ENCODE results near the gene TMEM74B. TPM values are rescaled to one million over a fixed set of nuclear protein-coding genes. Genes with fewer than 3 reads are reported as not detected.

The TMEM74B gene
- total and polyA plus RNA-seq, 2 of the 8 experiments (the other 6 are each of a cell fraction or from before 2014, with no cell fraction given) = 4.0 to 6.4 TPM

GRCh38 chr20:1195226-1195625 lies 10.4 kb upstream of the TMEM74B start:
- Histone ChIP-seq H2BK5ac (ENCODE audit: low read depth, low read length) (no peak overlapping the region), H3K4me3 (ENCODE audit: extremely low read depth in 1 of 4, insufficient read depth in 2 of 4, low read depth in 3 of 4, low read length in 4 of 4) (no peak overlapping the region), H3K4me1 (replicated peaks in 1 of 4; ENCODE audit: control insufficient read depth in 3 of 4, insufficient read depth in 4 of 4, low read length in 3 of 4) (no peaks in the 10 kb centered on the region), H4K20me1 (replicated peaks in 1 of 2; ENCODE audit: control insufficient read depth in 1 of 2, insufficient read depth in 2 of 2, low read length in 2 of 2) (no peaks in the 10 kb centered on the region), H3K23ac (ENCODE audit: insufficient read length) (no peak overlapping the region), H3K27me3 (replicated peaks in 1 of 4; ENCODE audit: control insufficient read depth in 3 of 4, extremely low read depth in 1 of 4, insufficient read depth in 3 of 4, low read length in 3 of 4) (no peaks in the 10 kb centered on the region; a peak in 1 of 7 replicates), H3K18ac (ENCODE audit: extremely low read depth, low read length) (no peak overlapping the region), H2AFZ (ENCODE audit: low read length) (no peak overlapping the region), H3K9ac (replicated peaks in 1 of 4; ENCODE audit: extremely low read depth in 1 of 4, low read depth in 3 of 4, low read length in 3 of 4) (no peak overlapping the region), H3K79me1 (ENCODE audit: low read depth, low read length) (no peaks in the 10 kb centered on the region; the same call in 1 of the 2 replicates), H4K8ac (ENCODE audit: extremely low read depth, insufficient read depth, low read length) (no peak overlapping the region), H4K5ac (ENCODE audit: insufficient read length, low read depth, low read length) (no peak overlapping the region), H3K4ac (replicated peaks; ENCODE audit: insufficient read length, low read depth, low read length) (no peak overlapping the region), H3K9me3 (ENCODE audit: insufficient read depth in 2 of 2, low read depth in 1 of 2, low read length in 1 of 2) (no peaks in the 10 kb centered on the region), H4K91ac (replicated peaks; ENCODE audit: insufficient read length, low read length) (no peak overlapping the region), H3K4me2 (ENCODE audit: insufficient read depth in 1 of 2, low read depth in 2 of 2, low read length in 2 of 2) (no peak overlapping the region), H2AK5ac (ENCODE audit: low read depth, low read length) (no peak overlapping the region), H2BK12ac (ENCODE audit: low read depth, low read length) (no peak overlapping the region), H2BK20ac (ENCODE audit: low read length) (no peak overlapping the region), H3K79me2 (ENCODE audit: control insufficient read depth in 1 of 2, insufficient read depth in 2 of 2, low read length in 2 of 2) (no peaks in the 10 kb centered on the region), H3K23me2 (ENCODE audit: low read depth, low read length) (no peaks in the 10 kb centered on the region), H3K56ac (replicated peaks; ENCODE audit: insufficient read length, low read depth, low read length) (no peak overlapping the region), H2BK15ac (ENCODE audit: low read length) (no peak overlapping the region), H3K14ac (ENCODE audit: insufficient read length) (no peak overlapping the region), H3K36me3 (ENCODE audit: control insufficient read depth in 2 of 4, insufficient read depth in 4 of 4, low read length in 3 of 4) (no peaks in the 10 kb centered on the region), H3K27ac (ENCODE audit: low read depth, low read length) (no peak overlapping the region), H2BK120ac (replicated peaks; ENCODE audit: low read depth, low read length) (no peak overlapping the region)
- ChIA-PET POLR2A (ENCODE audit: partially characterized antibody) (no interaction called here), CTCF (ENCODE audit: partially characterized antibody) (interaction anchor here (1.9 kb wide), 1 partner anchor 14 kb away, joined by 6 read pairs; no protein-coding TSS in a partner anchor)
- 88% methylated on average over 1 of the region's 1 CpG; no CpG with 5 or more reads in 1 of the 2 experiments for WGBS, 2 experiments (ENCODE audit: extremely low coverage in 1 of 2, insufficient coverage in 1 of 2, insufficient read length in 1 of 2, insufficient replicate concordance in 2 of 2, low coverage in 1 of 2, low lambda C conversion rate in 2 of 2, missing lambda C conversion rate in 1 of 2)
- no peak for DNase-seq (ENCODE audit: low read depth in 1 of 2, low spot score in 2 of 2)
- TF ChIP-seq SIRT6 (IDR thresholded peaks at IDR 0.05; ENCODE audit: low read length) (no peak), GTF2F1 (IDR thresholded peaks at IDR 0.05; ENCODE audit: borderline replicate concordance, low read depth, low read length) (no peak), POLR2AphosphoS5 (IDR thresholded peaks at IDR 0.05; ENCODE audit: low read depth, low read length) (no peak), EZH2 (IDR thresholded peaks at IDR 0.05; ENCODE audit: low read depth, low read length, severe bottlenecking) (no peak), SAP30 (IDR thresholded peaks at IDR 0.05; ENCODE audit: insufficient read depth, insufficient replicate concordance, low read length) (no peak), TAF7 (optimal IDR thresholded peaks at IDR 0.05; ENCODE audit: borderline replicate concordance, low read depth, low read length) (no peak), ZNF274 (IDR thresholded peaks at IDR 0.05; ENCODE audit: borderline replicate concordance, extremely low read depth, low read length) (no peak), KDM1A (IDR thresholded peaks at IDR 0.05; ENCODE audit: borderline replicate concordance, low read length) (no peak), NANOG (IDR thresholded peaks at IDR 0.05; ENCODE audit: insufficient read depth, low read depth, low read length, poor library complexity, severe bottlenecking) (no peak), SRF (IDR thresholded peaks at IDR 0.05; ENCODE audit: low read depth, low read length) (no peak)
- FAIRE-seq = no peak
